Measurements from ENCODE around the gene RELN. TPM values are rescaled to one million over a fixed set of nuclear protein-coding genes. Genes with fewer than 3 reads are reported as not detected.

RELN gene
- total RNA-seq, 1 donor from 2014 or later: 3.8 TPM

- no peak for DNase-seq (ENCODE audit: low read depth)
- H3K4me3 ChIP-seq (ENCODE audit: low read depth, low read length): no peak overlapping the region
- TF ChIP-seq CTCF (conservative IDR thresholded peaks at IDR 0.05; ENCODE audit: low read depth, low read length): no peak
Measured at GRCh38 chr7:103966593-103967277, 22.7 kb downstream of the RELN start.

GRCh38 chr7:103964269-103964668 is 25.2 kb downstream of the RELN start:
- DNase-seq (ENCODE audit: low read depth): no peak
- TF ChIP-seq CTCF (conservative IDR thresholded peaks at IDR 0.05; ENCODE audit: low read depth, low read length): no peak
- no peak overlapping the region for H3K4me3 ChIP-seq (ENCODE audit: low read depth, low read length)

- no peak for TF ChIP-seq CTCF (conservative IDR thresholded peaks at IDR 0.05; ENCODE audit: low read depth, low read length)
Measured at GRCh38 chr7:103962070-103962469, 27.4 kb downstream of the RELN start.

GRCh38 chr7:103958284-103958818 is 31.1 kb downstream of the RELN start:
- no peak for TF ChIP-seq CTCF (conservative IDR thresholded peaks at IDR 0.05; ENCODE audit: low read depth, low read length)
- H3K4me3 ChIP-seq (ENCODE audit: low read depth, low read length): no peak overlapping the region
- no peak for DNase-seq (ENCODE audit: low read depth)

More at GRCh38 chr7:103962070-103962469, 27.4 kb downstream of the RELN start:
- H3K4me3 ChIP-seq (ENCODE audit: low read depth, low read length): no peak overlapping the region
- DNase-seq (ENCODE audit: low read depth): no peak

- TF ChIP-seq CTCF (conservative IDR thresholded peaks at IDR 0.05; ENCODE audit: low read depth, low read length): no peak
- DNase-seq (ENCODE audit: low read depth): no peak
- H3K4me3 ChIP-seq (ENCODE audit: low read depth, low read length): no peak overlapping the region
Measured at GRCh38 chr7:103955985-103956384, 33.5 kb downstream of the RELN start.

- no peak overlapping the region for H3K4me3 ChIP-seq (ENCODE audit: low read depth, low read length)
- TF ChIP-seq CTCF (conservative IDR thresholded peaks at IDR 0.05; ENCODE audit: low read depth, low read length): no peak
Measured at GRCh38 chr7:103952408-103952807, 37.0 kb downstream of the RELN start.

GRCh38 chr7:103951311-103951710 is 38.1 kb downstream of the RELN start:
- TF ChIP-seq CTCF (conservative IDR thresholded peaks at IDR 0.05; ENCODE audit: low read depth, low read length): no peak
- no peak overlapping the region for H3K4me3 ChIP-seq (ENCODE audit: low read depth, low read length)
- peak; percentile 78 for DNase-seq (ENCODE audit: low read depth)

More at GRCh38 chr7:103952408-103952807, 37.0 kb downstream of the RELN start:
- DNase-seq (ENCODE audit: low read depth): no peak
